HL-60 (cell line): Measurements from ENCODE around the gene SUGT1.

Experiments
- DNase-seq, 2 experiments: peaks; one replicate each; pipeline ENCODE4 v3.0.0-alpha.2; 2010 to 2020; ENCODE audit warnings: low read depth in 1 of 2, low spot score in 1 of 2
- H3K27ac ChIP-seq: fragments of 250-450 bp; sonication (Bioruptor Pico); replicated peaks from 2 replicates; pipeline ENCODE4 v1.5.1; 2020; ENCODE audit warnings: mild to moderate bottlenecking, moderate library complexity
- H3K27me3 ChIP-seq: fragments of 250-450 bp; sonication (Bioruptor Pico); 2 replicates; pipeline ENCODE4 v1.5.1; 2021; ENCODE audit warnings: mild to moderate bottlenecking, moderate library complexity; ENCODE audit not compliant: insufficient read depth, poor library complexity, severe bottlenecking
- H3K4me3 ChIP-seq: replicated peaks from 2 replicates; pipeline ENCODE4 v1.5.1; 2011; ENCODE audit warnings: mild to moderate bottlenecking, control low read depth, low read length; ENCODE audit not compliant: insufficient read depth
- GABPA ChIP-seq: IDR thresholded peaks from 2 replicates; pipeline ENCODE4 v1.6.1; 2012; ENCODE audit warnings: low read depth
- POLR2AphosphoS5 ChIP-seq: IDR thresholded peaks from 2 replicates; pipeline ENCODE4 v1.6.1; 2012; ENCODE audit warnings: low read depth
- SPI1 ChIP-seq: IDR thresholded peaks from 2 replicates; pipeline ENCODE4 v1.6.1; 2012; ENCODE audit warnings: low read depth, mild to moderate bottlenecking, borderline replicate concordance
- TF ChIP-seq, protein P1 (sequence below): IDR thresholded peaks from one replicate; pipeline ENCODE4 v1.5.1; 2011; ENCODE audit warnings: low read length, control low read depth, inconsistent platforms; ENCODE audit not compliant: insufficient read depth
- TF ChIP-seq, protein P2 (sequence below): IDR thresholded peaks from 2 replicates; pipeline ENCODE4 v1.6.1; 2012; ENCODE audit warnings: low read depth; ENCODE audit not compliant: insufficient replicate concordance

The SUGT1 gene

DNA sequence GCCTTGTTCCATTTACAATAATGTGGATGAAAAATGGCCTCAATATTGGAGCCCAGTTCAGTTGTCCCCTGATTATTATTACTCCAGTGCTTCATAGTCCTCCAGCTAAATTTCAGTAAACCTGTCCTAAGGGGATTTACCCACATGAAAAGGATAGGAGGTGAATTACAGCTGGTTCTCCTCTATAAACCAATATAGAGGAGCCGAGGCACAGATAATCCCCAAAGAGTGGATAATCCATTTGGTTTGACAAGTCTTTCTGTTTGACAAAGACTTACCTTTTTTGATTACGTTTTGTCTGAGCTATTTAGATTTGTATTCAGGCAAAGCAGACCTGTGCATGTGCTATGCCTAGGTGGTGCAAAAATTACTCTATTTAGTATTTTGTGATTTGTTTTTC, 84.3 kb downstream of the SUGT1 start:
- Histone ChIP-seq H3K27me3 (peaks cover 45% of the 10 kb centered on the region), H3K4me3 (no peak overlapping the region), H3K27ac (no peak overlapping the region)
- DNase-seq, result no peak
- TF ChIP-seq SPI1 (no peak), GABPA (no peak), POLR2AphosphoS5 (no peak)
- TF ChIP-seq, protein P1, sequence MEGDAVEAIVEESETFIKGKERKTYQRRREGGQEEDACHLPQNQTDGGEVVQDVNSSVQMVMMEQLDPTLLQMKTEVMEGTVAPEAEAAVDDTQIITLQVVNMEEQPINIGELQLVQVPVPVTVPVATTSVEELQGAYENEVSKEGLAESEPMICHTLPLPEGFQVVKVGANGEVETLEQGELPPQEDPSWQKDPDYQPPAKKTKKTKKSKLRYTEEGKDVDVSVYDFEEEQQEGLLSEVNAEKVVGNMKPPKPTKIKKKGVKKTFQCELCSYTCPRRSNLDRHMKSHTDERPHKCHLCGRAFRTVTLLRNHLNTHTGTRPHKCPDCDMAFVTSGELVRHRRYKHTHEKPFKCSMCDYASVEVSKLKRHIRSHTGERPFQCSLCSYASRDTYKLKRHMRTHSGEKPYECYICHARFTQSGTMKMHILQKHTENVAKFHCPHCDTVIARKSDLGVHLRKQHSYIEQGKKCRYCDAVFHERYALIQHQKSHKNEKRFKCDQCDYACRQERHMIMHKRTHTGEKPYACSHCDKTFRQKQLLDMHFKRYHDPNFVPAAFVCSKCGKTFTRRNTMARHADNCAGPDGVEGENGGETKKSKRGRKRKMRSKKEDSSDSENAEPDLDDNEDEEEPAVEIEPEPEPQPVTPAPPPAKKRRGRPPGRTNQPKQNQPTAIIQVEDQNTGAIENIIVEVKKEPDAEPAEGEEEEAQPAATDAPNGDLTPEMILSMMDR, result no peak
- TF ChIP-seq, protein P2, sequence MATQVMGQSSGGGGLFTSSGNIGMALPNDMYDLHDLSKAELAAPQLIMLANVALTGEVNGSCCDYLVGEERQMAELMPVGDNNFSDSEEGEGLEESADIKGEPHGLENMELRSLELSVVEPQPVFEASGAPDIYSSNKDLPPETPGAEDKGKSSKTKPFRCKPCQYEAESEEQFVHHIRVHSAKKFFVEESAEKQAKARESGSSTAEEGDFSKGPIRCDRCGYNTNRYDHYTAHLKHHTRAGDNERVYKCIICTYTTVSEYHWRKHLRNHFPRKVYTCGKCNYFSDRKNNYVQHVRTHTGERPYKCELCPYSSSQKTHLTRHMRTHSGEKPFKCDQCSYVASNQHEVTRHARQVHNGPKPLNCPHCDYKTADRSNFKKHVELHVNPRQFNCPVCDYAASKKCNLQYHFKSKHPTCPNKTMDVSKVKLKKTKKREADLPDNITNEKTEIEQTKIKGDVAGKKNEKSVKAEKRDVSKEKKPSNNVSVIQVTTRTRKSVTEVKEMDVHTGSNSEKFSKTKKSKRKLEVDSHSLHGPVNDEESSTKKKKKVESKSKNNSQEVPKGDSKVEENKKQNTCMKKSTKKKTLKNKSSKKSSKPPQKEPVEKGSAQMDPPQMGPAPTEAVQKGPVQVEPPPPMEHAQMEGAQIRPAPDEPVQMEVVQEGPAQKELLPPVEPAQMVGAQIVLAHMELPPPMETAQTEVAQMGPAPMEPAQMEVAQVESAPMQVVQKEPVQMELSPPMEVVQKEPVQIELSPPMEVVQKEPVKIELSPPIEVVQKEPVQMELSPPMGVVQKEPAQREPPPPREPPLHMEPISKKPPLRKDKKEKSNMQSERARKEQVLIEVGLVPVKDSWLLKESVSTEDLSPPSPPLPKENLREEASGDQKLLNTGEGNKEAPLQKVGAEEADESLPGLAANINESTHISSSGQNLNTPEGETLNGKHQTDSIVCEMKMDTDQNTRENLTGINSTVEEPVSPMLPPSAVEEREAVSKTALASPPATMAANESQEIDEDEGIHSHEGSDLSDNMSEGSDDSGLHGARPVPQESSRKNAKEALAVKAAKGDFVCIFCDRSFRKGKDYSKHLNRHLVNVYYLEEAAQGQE, result no peak

DNA sequence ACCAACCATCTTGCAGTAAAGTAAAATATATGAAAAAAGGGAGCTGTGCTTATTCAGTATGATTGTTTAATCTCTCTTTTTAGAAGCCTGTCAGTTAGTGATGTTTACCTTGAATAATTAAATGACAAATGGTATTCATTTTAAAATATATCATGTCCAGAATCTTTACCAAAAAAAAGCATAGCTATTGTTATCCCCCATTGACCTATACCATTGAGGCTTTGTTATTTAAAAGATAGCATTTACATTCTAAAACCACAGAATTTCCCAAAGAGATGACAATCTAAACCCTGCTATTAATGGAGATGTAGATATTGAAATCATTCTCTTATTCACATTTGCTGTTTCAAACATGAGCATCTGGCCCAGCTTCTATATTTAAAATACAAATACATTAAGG, 84.8 kb downstream of the SUGT1 start:
- DNase-seq, result no peak
- Histone ChIP-seq H3K27me3 (peaks cover 47% of the 10 kb centered on the region), H3K27ac (no peak overlapping the region), H3K4me3 (no peak overlapping the region)
- TF ChIP-seq, protein P2, result no peak
- no peak for TF ChIP-seq SPI1
- TF ChIP-seq, protein P1, result no peak
- TF ChIP-seq GABPA, result no peak
- TF ChIP-seq POLR2AphosphoS5, result no peak

DNA sequence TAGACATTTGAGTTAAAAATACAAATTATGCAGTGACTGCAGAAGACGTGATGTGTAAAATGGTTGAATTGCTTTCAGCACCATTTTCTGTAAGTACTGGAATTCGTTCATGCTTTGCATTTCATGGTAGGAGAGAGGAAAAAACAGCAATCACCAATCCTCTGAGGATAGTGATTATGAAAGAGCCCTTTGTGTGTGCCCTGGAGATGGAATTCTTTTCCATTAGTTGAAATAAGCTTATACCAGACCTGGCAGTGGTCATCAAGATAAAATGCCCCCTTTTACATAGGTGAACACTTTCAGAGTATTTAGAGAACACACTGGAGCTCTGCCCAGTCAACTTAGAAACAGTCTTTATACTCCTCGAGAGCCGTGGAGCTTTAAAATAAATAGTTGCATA, 85.3 kb downstream of the SUGT1 start:
- no peak overlapping the region for H3K4me3 ChIP-seq
- H3K27me3 ChIP-seq, result peaks cover 43% of the 10 kb centered on the region
- DNase-seq, result no peak
- TF ChIP-seq, protein P2, result no peak
- TF ChIP-seq SPI1 (no peak), POLR2AphosphoS5 (no peak), GABPA (no peak)
- TF ChIP-seq, protein P1, result no peak
- no peak overlapping the region for H3K27ac ChIP-seq
